ENCODE data around the gene LRRN2. TPM values are rescaled to one million over a fixed set of nuclear protein-coding genes. Genes with fewer than 3 reads are reported as not detected.

LRRN2 gene
- total and polyA plus RNA-seq, 2 experiments from 2014 or later, result 0.74 to 2.6 TPM

DNA sequence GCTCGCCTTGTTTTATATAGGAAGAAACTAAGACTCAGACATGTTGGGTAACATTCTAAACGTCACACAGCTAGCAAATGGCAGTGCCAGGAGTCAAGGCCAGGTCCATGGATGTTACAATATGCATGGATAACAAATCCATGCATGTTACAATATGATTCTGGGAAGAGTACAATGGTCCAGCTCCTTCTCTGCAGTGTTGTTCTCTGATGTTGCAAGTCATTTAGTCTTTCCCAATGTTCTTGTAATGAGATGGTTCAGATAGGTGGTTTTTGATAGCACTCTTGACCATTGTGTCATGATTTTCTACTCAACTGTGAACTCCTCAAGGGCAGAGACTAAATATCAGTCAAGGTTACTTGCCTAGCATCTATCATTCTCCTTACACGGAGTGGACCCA, 15.7 kb upstream of the LRRN2 start (continued):
- TF ChIP-seq, protein P1, sequence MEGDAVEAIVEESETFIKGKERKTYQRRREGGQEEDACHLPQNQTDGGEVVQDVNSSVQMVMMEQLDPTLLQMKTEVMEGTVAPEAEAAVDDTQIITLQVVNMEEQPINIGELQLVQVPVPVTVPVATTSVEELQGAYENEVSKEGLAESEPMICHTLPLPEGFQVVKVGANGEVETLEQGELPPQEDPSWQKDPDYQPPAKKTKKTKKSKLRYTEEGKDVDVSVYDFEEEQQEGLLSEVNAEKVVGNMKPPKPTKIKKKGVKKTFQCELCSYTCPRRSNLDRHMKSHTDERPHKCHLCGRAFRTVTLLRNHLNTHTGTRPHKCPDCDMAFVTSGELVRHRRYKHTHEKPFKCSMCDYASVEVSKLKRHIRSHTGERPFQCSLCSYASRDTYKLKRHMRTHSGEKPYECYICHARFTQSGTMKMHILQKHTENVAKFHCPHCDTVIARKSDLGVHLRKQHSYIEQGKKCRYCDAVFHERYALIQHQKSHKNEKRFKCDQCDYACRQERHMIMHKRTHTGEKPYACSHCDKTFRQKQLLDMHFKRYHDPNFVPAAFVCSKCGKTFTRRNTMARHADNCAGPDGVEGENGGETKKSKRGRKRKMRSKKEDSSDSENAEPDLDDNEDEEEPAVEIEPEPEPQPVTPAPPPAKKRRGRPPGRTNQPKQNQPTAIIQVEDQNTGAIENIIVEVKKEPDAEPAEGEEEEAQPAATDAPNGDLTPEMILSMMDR (conservative IDR thresholded peaks at IDR 0.05; ENCODE audit: low read depth in 2 of 2), result no peak
- TF ChIP-seq, protein P2, sequence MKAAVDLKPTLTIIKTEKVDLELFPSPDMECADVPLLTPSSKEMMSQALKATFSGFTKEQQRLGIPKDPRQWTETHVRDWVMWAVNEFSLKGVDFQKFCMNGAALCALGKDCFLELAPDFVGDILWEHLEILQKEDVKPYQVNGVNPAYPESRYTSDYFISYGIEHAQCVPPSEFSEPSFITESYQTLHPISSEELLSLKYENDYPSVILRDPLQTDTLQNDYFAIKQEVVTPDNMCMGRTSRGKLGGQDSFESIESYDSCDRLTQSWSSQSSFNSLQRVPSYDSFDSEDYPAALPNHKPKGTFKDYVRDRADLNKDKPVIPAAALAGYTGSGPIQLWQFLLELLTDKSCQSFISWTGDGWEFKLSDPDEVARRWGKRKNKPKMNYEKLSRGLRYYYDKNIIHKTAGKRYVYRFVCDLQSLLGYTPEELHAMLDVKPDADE (IDR thresholded peaks at IDR 0.05), result no peak
- TF ChIP-seq ZNF331 (CRISPR knock-in tag; IDR thresholded peaks at IDR 0.05; ENCODE audit: low read depth), result no peak
- TF ChIP-seq STAT1 (IDR thresholded peaks at IDR 0.05; ENCODE audit: unreplicated experiment), result no peak
- TF ChIP-seq, protein P3, sequence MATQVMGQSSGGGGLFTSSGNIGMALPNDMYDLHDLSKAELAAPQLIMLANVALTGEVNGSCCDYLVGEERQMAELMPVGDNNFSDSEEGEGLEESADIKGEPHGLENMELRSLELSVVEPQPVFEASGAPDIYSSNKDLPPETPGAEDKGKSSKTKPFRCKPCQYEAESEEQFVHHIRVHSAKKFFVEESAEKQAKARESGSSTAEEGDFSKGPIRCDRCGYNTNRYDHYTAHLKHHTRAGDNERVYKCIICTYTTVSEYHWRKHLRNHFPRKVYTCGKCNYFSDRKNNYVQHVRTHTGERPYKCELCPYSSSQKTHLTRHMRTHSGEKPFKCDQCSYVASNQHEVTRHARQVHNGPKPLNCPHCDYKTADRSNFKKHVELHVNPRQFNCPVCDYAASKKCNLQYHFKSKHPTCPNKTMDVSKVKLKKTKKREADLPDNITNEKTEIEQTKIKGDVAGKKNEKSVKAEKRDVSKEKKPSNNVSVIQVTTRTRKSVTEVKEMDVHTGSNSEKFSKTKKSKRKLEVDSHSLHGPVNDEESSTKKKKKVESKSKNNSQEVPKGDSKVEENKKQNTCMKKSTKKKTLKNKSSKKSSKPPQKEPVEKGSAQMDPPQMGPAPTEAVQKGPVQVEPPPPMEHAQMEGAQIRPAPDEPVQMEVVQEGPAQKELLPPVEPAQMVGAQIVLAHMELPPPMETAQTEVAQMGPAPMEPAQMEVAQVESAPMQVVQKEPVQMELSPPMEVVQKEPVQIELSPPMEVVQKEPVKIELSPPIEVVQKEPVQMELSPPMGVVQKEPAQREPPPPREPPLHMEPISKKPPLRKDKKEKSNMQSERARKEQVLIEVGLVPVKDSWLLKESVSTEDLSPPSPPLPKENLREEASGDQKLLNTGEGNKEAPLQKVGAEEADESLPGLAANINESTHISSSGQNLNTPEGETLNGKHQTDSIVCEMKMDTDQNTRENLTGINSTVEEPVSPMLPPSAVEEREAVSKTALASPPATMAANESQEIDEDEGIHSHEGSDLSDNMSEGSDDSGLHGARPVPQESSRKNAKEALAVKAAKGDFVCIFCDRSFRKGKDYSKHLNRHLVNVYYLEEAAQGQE (IDR thresholded peaks at IDR 0.05; ENCODE audit: unreplicated experiment), result no peak
- TF ChIP-seq CREB1 (CRISPR knock-in tag; IDR thresholded peaks at IDR 0.05; ENCODE audit: low read depth), result no peak
- no peak for TF ChIP-seq POLR2AphosphoS5 (IDR thresholded peaks at IDR 0.05; ENCODE audit: low read depth)
- no peak for TF ChIP-seq ZNF114 (CRISPR knock-in tag; IDR thresholded peaks at IDR 0.05)
- TF ChIP-seq JUNB (IDR thresholded peaks at IDR 0.05; ENCODE audit: unreplicated experiment), result no peak
- TF ChIP-seq EZH2phosphoT487 (IDR thresholded peaks at IDR 0.05; ENCODE audit: unreplicated experiment), result no peak

DNA sequence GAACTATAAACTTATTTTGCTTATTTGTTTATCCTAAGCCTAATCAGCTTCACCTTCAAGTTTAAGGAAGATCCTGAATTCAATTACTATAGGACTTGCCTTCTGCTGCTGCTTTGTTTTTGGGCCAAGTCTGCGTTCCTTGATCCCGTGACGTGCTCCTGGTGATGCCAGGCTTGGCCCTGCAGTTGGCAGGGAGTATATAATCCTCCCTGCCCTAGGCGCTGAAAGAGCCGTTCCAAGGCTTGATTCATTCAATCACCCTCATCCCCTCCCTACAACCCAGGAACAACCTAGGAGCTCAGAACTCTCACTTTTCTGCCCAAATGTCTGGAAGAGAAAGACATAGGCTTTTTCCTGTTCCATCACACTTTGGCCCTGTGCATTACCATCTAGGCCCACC, 12.4 kb upstream of the LRRN2 start:
- no peaks in the 10 kb centered on the region for H3K27me3 ChIP-seq (ENCODE audit: insufficient read depth)
- TF ChIP-seq, protein P4, sequence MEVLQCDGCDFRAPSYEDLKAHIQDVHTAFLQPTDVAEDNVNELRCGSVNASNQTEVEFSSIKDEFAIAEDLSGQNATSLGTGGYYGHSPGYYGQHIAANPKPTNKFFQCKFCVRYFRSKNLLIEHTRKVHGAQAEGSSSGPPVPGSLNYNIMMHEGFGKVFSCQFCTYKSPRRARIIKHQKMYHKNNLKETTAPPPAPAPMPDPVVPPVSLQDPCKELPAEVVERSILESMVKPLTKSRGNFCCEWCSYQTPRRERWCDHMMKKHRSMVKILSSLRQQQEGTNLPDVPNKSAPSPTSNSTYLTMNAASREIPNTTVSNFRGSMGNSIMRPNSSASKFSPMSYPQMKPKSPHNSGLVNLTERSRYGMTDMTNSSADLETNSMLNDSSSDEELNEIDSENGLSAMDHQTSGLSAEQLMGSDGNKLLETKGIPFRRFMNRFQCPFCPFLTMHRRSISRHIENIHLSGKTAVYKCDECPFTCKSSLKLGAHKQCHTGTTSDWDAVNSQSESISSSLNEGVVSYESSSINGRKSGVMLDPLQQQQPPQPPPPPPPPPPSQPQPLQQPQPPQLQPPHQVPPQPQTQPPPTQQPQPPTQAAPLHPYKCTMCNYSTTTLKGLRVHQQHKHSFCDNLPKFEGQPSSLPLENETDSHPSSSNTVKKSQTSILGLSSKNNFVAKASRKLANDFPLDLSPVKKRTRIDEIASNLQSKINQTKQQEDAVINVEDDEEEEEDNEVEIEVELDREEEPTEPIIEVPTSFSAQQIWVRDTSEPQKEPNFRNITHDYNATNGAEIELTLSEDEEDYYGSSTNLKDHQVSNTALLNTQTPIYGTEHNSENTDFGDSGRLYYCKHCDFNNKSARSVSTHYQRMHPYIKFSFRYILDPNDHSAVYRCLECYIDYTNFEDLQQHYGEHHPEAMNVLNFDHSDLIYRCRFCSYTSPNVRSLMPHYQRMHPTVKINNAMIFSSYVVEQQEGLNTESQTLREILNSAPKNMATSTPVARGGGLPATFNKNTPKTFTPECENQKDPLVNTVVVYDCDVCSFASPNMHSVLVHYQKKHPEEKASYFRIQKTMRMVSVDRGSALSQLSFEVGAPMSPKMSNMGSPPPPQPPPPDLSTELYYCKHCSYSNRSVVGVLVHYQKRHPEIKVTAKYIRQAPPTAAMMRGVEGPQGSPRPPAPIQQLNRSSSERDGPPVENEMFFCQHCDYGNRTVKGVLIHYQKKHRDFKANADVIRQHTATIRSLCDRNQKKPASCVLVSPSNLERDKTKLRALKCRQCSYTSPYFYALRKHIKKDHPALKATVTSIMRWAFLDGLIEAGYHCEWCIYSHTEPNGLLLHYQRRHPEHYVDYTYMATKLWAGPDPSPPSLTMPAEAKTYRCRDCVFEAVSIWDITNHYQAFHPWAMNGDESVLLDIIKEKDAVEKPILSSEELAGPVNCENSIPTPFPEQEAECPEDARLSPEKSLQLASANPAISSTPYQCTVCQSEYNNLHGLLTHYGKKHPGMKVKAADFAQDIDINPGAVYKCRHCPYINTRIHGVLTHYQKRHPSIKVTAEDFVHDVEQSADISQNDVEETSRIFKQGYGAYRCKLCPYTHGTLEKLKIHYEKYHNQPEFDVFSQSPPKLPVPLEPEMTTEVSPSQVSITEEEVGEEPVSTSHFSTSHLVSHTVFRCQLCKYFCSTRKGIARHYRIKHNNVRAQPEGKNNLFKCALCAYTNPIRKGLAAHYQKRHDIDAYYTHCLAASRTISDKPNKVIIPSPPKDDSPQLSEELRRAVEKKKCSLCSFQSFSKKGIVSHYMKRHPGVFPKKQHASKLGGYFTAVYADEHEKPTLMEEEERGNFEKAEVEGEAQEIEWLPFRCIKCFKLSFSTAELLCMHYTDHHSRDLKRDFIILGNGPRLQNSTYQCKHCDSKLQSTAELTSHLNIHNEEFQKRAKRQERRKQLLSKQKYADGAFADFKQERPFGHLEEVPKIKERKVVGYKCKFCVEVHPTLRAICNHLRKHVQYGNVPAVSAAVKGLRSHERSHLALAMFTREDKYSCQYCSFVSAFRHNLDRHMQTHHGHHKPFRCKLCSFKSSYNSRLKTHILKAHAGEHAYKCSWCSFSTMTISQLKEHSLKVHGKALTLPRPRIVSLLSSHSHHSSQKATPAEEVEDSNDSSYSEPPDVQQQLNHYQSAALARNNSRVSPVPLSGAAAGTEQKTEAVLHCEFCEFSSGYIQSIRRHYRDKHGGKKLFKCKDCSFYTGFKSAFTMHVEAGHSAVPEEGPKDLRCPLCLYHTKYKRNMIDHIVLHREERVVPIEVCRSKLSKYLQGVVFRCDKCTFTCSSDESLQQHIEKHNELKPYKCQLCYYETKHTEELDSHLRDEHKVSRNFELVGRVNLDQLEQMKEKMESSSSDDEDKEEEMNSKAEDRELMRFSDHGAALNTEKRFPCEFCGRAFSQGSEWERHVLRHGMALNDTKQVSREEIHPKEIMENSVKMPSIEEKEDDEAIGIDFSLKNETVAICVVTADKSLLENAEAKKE (CRISPR knock-in tag; IDR thresholded peaks at IDR 0.05), result no peak
- TF ChIP-seq EZH2phosphoT487 (IDR thresholded peaks at IDR 0.05; ENCODE audit: unreplicated experiment), result no peak

More for the DNA sequence above, 12.4 kb upstream of the LRRN2 start:
- Histone ChIP-seq H3K4me1 (ENCODE audit: insufficient read depth) (peaks cover 17% of the 10 kb centered on the region; the same call in 1 of the 2 replicates), H3K4me3 (no peak overlapping the region), H3K4me2 (no peak overlapping the region), H4K20me1 (replicated peaks; ENCODE audit: insufficient read depth) (no peaks in the 10 kb centered on the region; the same call in 1 of the 2 replicates), H3K27ac (ENCODE audit: low read depth) (no peak overlapping the region), H3K79me2 (replicated peaks; ENCODE audit: insufficient read depth) (no peaks in the 10 kb centered on the region), H3F3A (replicated peaks; ENCODE audit: low read depth) (peaks cover 5% of the 10 kb centered on the region; the same call in 1 of the 2 replicates), H2AFZ (no peak overlapping the region), H3K36me3 (ENCODE audit: insufficient read depth) (no peaks in the 10 kb centered on the region), H3K9me2 (ENCODE audit: insufficient read depth) (0 out of 2 replicates have a peak, but pooled peaks cover 3% of the 10 kb centered on the region)
- ATAC-seq (no peak), DNase-seq (ENCODE audit: low spot score) (no peak)
- Mint-ChIP-seq H3K9me3 (no peaks in the 10 kb centered on the region), H3K27me3 (ENCODE audit: insufficient read depth, low read depth, poor library complexity) (peaks cover 5% of the 10 kb centered on the region), H3K27ac (no peak overlapping the region), H3K4me3 (no peak overlapping the region), H3K36me3 (ENCODE audit: low read depth) (no peaks in the 10 kb centered on the region), H3K4me1 (peaks cover 19% of the 10 kb centered on the region)

Measured in GM23338 (cell line).